NCI-H2081 (cell line): ENCODE measurements around the gene DNAAF8.

Experiments used
- DNase-seq, 2 experiments: peaks; one replicate each; lab custom pipeline; 2025; lab: John Stamatoyannopoulos, UW

Gene DNAAF8

DNA sequence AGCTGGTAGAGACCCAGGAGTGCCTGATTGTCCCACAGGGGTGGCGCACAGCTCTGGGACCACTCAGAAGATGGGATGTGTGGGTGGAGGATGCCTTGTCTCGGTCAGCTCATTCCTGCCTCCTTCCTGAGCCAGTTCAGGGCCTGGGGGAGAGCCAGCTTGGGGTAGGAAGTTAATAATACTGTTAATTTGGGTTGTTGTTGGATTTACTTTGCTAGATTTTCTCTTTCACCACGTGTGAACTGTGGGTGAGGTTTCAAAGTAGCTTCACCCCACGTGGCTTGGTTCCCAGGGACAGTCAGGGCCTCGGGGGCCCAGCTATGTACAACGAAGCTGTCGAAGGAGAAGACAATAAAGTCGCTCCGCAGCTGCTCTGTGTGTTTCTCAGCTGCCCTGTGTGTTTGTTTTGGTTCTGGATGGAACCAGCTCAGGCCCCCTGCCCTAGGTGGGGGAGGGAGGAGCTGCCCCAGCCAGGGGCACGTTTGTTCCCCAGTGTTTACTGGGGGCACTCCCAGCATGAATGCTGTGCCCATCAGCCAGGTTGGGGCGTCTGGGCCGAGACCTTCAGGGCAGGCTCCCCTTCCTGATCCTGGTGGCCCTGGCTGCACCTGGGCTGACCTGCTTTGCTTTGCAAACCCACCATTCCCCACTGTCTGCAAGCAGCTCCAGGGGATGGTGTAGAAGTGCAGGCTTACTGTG is 38.7 kb upstream of the DNAAF8 start:
- no peak for DNase-seq

DNA sequence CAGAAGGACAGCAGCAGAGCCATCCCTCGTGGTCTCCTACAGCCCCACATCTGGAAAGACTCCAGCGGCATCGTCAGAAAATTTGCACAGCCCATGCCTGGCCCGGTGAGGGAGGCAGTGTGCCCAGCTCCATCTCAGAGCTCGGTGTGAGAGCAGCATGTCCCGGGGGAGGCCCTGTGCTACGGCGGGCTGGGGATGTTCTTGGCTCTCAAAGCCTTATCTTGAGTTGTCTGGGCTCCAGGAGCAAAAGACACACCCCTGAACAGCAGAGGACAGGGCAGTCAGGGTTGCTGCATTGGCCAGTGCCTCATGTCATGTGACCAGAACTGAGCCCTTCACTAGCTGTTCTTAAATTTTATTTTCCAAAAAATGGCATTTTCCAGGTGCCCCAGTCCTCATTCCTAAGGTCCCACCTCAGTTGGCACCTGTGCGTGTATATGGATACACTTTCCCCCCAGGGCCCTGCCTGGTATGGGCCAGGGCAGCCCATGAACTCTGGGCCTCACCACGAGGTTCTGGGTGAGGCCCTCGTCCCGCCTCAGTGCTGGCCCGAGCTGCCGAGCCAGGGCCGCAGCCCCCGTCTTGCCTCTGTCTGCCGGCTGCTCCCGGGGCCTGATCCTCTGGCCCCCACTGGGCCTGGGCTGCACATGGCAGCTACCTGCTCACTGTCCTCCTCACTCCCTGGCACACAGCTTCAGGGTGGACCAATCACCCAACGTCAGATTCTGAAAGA is 38.0 kb upstream of the DNAAF8 start:
- DNase-seq = no peak

DNA sequence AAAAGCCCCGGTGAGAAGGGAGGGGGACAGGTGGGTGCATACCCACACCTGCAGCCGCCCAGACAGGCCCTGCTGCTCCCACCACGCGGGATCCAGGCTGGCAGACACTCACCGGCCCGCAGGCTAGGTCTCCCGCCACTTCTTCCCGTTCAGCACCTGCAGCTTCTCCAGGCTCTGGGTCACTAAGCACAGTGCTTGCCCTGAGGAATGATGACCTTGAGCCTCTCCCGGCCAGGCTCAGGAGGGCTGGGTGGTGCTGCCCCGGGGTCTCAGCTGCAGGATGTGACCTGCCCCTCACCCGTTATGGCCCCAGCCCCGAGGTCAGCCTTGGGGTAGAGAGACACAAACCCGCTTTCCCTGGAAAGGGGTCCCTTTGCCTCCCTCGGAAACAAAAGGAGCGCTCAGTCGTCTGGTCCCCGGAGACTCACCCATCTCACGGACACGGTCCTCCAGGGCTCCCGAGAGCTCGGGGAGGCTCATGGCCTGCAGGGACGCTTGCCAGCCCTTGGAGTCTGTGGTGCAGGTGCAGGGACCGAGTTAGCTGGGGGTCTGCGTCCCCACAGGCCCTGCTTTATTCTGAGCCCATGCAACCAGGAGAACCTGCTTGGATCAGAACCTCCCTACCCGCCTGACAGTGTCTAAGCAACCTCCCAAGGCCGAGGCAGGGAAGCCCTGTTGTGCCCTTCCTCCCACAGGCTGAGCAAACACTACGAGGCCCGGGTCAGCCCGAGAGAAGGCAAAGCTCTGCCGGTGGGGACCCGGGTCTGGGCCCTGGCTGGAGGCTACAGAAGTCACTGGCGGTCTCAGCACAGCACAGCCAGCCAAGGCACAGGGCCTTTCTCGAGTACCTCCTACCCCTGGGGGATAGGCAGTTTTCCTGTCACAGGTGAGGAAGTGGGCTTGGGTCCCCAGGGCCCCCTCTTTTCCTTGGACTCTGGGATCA is 37.2 kb upstream of the DNAAF8 start:
- DNase-seq = no peak

DNA sequence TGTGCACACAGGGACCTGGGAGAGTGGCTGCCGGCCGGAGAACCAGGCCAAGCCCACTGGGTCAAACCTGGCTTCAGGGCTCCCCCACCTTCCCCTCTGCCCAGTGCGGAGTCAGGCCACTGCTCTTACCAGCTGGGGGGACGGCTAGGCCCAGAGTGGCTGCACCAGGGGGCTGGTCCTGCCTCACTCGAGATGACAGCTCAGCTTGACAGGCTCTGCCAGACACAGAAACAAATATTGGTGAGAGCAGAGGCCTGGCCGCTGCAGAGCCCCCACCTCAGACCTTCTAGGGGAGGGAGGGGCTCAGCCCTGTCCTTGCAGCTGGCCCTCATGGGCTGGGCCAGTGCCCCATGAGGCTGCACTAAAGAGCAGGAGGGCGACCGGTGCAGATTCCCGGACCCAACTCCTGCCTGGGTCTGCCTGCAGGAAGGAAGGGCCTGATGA is 36.5 kb upstream of the DNAAF8 start:
- DNase-seq = no peak

DNA sequence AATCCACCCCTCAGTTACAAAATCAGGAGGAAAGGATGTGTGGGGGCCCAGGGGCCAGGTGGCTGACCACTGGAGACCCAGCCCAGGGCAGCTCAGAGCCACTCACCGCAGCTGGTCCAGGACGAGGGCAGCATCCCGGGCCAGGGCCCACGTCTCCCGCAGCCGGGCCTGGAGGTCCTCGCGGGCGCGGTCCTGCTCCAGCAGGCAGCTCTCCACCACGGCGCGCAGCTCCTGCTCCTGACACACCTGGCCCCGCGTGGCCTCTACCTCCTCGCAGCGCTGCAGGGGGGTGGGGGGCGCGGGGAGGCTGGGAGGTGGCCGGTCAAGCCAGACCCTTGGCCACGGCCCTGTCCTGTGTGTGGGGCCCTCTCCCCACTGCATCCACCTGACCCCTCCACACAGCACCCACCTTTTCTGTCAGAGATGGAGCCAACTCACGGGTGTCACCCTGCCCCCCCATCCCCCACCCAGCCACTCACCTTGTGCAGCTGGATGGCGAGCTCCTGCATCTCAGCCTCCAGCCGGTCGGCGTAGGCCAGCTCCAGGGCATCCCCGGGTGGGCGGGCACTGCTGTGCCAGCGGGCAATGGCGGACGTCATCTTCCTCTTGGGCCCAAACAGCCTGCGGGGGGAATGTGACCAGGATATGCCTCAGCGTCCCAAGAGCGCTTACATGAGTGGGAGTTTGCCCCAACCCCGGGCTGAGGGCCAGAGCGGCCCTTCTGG is 35.9 kb upstream of the DNAAF8 start:
- no peak for DNase-seq

DNA sequence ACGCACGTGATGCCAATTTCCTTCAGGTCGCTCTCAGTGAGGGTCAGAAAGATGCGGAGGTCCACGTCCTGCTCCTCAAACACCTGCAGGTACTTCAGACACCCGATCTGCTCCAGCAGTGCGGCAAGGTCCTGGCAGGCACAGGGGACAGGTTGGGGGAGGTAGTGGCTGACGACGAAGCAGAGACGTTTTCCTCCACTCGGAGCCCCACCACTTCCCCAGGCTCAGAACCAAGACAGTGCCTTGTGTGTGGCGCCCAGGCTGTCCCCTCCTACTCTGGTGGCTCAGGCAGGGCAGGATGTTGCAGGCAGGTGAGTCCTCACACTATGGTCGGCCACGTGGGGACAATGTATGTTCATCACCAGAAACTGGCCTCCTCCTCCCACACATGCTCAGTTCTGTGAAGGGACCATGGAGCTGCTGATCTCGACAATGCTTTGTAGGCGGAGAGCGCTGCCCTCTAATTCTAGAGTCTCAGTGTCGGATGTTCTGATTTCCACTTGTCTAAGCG is 35.2 kb upstream of the DNAAF8 start:
- DNase-seq = no peak

DNA sequence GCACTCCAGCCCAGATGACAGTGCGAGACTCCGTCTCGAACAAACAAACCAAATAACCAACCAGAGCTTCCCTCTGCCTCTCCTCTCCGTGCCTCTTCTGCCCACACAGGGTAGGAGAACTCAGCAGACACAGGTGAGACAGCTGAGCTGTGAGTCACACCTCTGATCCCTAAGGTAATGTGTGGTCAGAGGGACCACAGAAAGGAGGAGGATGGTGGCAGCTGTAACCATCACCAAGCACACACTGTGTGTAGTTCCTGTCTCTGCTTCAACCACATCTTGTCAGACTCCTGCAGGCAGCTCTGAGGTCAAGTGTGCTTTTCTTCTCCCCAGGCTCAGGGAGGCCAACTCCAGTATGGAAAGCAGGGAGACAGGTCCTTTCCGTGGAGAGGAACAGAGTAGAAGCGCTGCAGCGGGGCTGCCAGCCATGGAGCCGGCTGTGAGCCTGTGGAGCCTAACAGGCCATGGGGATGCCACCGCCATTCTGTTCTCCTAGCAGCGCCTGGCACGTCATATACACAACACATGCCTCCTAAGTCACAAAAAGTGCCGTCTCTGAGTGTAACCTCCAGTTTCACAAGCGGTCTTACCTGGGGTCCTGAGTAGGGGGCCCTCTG is 33.8 kb upstream of the DNAAF8 start:
- DNase-seq = no peak

DNA sequence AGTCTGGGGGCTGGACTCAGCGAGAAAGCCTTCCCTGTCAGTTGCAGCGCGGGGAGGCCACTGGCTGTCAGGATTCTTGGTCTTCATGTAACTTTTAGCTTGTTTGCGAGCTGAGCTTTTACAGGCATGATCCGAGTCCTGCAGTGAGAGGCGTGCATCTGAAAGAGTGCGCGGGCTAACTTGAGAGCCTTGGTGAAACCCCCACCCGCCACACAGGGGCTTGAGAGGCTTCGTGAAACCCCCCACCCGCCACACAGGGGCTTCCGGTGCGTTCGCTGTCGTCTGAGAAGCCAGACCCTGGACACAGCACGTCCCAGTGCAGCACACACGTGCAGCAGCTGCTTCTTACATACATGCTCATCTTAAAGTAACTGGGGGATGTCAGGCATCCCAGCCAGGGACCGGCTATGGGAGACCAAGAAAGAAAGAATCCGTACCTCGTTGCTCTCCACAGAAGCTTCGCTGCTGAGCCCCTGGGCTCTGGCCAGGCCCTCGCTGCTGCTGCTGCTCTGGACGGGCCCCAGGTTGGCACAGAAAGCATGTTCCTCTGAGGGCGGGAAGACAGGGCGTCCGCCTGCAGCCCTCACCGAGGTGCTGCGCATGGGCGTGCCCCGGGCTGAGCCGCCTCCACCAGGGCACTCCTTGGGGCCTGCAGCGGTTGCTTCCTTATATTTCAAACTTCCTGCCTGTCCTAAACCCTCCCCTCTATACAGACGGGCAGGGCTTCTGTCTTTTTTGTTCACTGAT is 33.2 kb upstream of the DNAAF8 start:
- no peak for DNase-seq

DNA sequence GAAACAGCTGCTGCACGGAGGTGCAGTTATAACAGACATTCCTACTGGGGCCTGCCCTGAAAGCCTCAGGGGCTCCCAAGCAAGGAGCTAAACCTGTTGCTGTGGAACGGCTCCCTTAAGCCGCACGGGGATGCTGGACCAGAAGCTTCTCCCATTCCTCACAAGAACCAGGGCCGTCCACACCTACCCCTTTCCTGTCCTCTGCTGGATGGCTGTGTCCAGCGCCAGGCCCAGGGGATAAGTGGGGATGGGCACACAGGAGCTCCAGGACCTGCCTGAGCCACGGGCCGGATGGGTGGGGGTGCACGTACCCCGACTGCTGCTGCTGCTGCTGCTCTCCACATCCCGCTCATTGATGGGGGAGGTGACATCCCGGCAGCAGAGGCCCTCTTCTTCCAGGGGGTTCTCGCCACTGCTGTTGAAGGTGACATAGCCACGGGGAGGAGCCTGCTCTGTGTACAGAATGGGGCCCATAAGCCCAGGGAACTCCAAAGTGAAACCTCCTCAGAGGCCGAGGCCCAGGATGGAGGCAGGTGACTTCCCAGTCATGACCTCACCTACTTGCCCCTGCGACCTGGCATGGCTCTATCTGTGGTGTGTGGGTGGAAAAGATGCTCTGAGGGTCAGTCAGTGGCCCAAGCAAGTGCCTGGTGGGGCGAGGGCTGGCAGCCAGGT is 32.4 kb upstream of the DNAAF8 start:
- no peak for DNase-seq

DNA sequence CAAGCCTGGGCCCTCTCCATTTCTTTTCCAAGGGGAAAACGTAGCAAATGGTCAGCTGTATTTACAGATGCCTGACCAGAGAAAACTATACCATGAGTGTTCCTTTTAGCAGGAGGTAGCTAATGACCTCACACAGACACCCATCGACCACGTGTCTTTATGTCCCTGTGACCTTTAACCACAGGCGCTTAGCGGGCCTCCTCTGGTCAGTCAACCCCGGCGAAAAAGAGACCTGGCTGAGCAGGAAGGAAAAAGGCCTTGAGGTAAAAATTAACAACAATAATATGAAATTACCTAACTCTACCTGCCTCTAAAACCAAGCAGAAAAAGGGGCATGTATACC is 31.9 kb upstream of the DNAAF8 start:
- no peak for DNase-seq

DNA sequence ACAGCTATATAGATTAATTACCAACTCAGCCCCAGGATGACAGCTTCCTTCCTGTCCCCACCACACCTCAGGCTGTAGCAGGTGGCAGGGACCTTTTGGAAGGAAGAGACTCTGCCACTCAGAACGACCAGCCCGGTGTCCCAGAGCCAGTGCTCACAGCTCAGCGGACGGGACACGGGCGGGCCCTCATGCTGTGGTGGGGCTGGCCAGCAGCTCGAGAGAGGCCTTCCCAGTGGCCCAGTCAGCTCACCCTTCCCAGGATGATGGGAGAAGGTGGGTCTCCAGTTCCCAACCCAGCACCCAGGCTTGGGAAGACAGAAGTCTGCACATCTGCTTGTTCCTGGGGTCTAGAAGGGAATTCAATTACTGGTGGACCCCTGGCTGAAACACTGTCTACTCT is 30.4 kb upstream of the DNAAF8 start:
- no peak for DNase-seq

DNA sequence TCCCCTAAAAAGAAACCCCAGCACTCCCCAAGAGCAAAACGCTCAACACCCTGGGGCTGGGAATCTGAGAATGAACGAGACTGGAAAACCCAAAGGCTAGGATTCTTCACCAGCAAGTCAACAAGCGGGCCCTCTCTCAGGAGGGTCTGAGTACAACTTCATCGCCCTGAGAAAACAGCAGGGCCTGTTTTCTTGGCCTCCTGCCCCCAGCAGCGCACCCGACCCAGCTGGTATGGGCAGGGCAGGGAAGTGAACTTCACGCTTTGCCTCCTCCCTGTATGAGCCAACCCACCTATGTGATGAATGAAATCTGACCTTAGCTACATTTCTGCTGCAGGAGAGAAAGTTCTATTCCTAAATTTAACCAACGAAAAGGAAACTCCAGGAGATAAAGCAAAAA is 29.8 kb upstream of the DNAAF8 start:
- no peak for DNase-seq

DNA sequence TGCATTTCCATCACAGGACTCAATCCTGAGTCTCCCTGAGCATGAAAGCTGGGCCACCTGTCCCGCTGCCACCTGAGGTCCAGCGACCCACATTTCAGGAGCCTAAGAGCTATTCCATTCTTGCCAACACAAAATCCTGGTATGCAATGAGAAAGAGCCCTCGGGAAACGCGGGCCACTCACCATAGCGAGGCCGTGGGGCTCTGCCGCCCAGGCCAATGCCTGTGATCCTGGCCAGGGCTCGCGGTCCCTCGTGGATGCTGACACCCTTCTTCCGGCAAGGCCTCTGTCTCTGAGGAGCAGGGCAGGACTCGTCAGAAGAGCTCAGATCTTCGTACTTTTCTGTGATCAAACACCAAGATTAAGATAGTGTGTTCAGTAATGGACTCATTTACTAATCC is 29.4 kb upstream of the DNAAF8 start:
- no peak for DNase-seq

DNA sequence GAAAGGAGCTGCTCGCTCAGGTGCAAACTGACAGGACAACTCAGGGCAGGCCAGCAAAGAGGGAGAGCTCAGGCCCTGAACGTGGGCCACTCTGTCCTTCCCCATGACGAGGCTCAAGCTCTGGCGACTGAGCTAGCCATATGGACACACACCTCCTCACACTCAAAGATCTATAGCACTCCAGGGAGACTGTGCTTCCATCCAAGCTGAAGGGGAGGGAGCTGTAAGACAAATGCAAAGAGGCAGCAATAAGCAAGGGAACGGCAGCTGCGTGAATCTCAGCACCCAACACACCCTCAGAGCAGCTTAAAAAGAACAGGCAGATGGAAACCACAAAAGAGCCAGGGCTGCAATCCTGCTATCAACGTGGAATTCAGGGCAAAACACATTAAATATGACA is 27.5 kb upstream of the DNAAF8 start:
- no peak for DNase-seq

DNA sequence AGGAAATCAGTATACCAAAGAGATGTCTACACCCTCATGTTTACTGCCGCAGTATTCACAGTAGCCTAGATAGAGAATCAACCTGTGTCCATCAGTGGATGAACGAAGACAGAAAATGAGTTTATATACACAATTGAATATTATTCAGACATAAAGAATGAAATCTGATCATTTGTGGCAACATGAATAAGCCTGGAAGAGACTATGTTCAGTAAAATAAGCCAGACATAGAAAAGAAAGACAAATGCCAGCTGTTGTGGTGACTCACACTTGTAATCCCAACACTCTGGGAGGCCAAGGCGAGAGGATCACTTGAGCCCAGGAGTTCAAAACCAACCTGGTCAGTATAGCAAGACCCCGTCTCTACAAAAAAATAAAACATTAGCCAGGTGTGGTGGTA is 24.9 kb upstream of the DNAAF8 start:
- DNase-seq = no peak

DNA sequence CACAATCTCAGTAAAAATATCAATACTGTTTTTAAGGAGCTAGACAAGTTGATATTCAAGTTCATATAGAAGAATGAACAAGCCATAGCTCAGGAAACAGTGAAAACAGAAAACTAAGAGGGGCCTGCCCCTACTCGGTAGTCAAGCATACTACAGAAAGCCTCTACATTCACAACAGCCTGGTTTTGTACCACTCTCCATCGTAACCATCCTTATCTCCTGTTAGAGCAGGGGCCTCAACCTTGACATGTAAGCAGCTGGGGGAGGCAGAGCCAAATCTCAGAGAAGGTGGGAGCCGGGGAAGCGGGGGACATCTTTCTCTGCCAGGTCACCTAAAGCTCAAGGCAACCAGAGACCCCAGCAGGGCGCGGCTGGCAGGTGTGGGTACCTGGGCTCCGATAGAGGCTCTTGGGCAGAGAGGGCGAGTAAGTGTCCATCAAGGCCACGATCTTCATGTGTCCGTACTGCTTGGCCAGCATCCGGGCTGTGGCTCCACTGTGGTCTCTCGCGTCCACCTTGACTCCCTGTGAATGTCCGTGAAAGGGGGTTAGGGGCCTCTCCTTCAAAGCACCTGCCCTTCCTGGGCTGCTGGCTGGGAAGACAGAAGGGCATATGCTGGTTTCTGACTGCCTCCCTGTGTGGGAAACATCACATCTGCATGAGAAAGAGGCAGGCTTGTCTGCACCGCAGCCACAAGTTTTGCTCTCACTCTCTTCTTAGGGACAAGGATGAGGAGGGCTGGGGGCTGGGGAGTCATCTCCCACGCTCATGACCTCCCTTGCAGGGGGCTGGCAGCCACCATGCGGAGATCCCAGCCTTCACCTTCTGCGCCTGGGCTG is 20.5 kb upstream of the DNAAF8 start:
- DNase-seq = no peak

DNA sequence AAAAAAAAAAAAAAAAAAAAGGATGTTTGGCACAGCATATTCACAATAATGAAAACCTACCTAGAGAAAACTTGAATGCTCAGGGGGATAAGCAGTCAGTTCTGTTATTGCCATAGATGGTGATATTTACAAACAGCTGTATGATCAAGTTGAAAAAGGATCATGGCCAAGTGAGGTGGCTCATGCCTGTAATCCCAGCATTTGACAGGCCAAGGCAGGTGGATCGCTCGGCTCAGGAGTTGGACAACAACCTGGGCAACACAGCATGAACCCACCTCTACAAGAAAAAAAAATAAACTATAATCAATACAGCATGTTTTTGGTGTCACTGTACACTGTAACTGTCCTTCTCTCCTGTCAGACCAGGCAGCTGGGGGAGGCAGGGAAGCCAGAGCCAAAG is 19.3 kb upstream of the DNAAF8 start:
- DNase-seq = no peak

DNA sequence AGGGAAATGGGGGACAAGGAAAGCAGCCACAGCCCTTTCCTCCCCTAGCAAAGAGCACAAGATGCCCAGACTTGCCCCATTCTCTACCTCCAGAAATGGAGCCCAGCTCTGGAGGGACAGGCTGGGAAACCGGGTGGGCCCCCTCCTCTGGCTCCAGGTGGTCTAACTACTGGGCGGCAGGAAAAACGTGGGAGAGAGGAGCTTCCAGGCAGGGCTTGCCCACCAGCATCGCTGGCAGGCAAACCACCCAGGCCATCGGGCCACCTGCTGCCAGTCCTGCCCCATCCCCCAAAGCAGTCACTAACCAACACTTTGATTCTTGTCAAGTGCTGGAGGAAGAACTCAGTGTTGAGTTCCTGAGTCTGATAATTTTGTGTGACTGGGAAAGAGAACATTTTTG is 15.9 kb upstream of the DNAAF8 start:
- no peak for DNase-seq

DNA sequence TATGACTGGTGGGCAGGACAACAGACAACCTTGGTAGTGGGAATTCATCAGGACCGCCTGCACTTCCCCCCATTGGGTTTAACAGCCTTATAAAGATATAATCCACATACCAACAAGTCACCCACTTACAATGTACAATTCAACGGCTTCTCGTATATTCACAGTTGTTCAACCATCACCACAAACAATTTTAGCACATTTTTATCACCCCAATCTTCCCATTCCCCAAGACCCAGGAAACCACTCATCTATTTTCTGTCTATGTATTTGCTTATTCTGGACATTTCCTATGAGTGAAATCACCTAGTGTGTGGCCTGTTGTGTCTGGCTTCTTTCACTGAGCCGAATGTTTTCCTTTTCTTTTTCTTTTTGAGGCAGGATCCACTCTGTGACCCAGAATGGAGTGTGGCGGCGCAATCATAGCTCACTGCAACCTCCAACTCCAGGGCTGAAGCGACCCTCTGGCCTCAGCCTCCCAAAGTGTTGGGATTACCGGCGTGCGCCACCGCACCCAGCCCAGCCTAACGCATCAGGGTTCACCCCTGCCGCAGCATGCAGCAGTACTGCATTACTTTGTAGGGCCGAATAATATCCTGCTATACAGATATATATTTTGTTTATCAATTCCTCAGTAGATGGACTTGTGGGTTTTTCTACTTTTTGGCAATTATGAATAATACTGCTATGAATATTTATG is 11.1 kb upstream of the DNAAF8 start:
- no peak for DNase-seq
